IMR-90 (cell line): Measurements from ENCODE around the gene OXNAD1. TPM values are rescaled to one million over a fixed set of nuclear protein-coding genes. Genes with fewer than 3 reads are reported as not detected.
A peak's percentile ranks its signal among the peaks of the same experiment; 100 is the strongest.

Source experiments
- ATAC-seq: fragments of 200-7000 bp; cut with Tn5 transposase; 2 replicates; pipeline ENCODE4 v1.9.1; 2020; ENCODE audit warnings: low read depth, mild to moderate bottlenecking, moderate library complexity
- BruUV-seq: library from RNA; stranded (reverse); fragments of 400-500 nt; replicated peaks from 2 replicates; lab custom pipeline; 2021; lab: Mats Ljungman, UMichigan
- CTCF ChIA-PET: fragments of 300-600 bp; formaldehyde crosslinking; extraction: SDS; loops from one replicate; lab custom pipeline; 2021; ENCODE audit warnings: antibody characterized with exemption; lab: Yijun Ruan, JAX
- POLR2A ChIA-PET: fragments of 300-600 bp; sonication (Branson Sonifier 250); formaldehyde crosslinking; loops from one replicate; lab custom pipeline; 2022; ENCODE audit warnings: antibody characterized with exemption; ENCODE audit not compliant: unreplicated experiment; lab: Charles Lee
- DNase-seq: peaks from one replicate; pipeline ENCODE4 v3.0.0; 2013
- H2AFZ ChIP-seq: replicated peaks from 2 replicates; pipeline ENCODE3; 2013; ENCODE audit warnings: low read length, mild to moderate bottlenecking; ENCODE audit not compliant: poor library complexity
- H2AK5ac ChIP-seq: 2 replicates; pipeline ENCODE4 v1.6.1; 2013; ENCODE audit warnings: low read depth, low read length, inconsistent platforms
- H2AK9ac ChIP-seq: replicated peaks from 2 replicates; pipeline ENCODE3; 2013; ENCODE audit warnings: mild to moderate bottlenecking, low read depth, low read length, moderate library complexity; ENCODE audit not compliant: poor library complexity
- H2BK120ac ChIP-seq: 2 replicates; pipeline ENCODE4 v1.6.1; 2013; ENCODE audit warnings: low read depth, low read length, inconsistent platforms
- H2BK15ac ChIP-seq: 3 replicates; pipeline ENCODE4 v1.6.1; 2013; ENCODE audit warnings: low read depth, low read length, inconsistent platforms
- H2BK20ac ChIP-seq: 2 replicates; pipeline ENCODE4 v1.6.1; 2013; ENCODE audit warnings: low read depth, mild to moderate bottlenecking, inconsistent platforms, low read length, moderate library complexity
- H2BK5ac ChIP-seq: 2 replicates; pipeline ENCODE4 v1.6.1; 2013; ENCODE audit warnings: mild to moderate bottlenecking, low read depth, low read length, inconsistent platforms; ENCODE audit not compliant: poor library complexity, severe bottlenecking
- H3K14ac ChIP-seq: replicated peaks from 2 replicates; pipeline ENCODE4 v1.6.1; 2013; ENCODE audit warnings: low read depth, low read length, inconsistent platforms
- H3K18ac ChIP-seq: 2 replicates; pipeline ENCODE4 v1.6.1; 2013; ENCODE audit warnings: low read depth, low read length, control low read depth
- H3K23ac ChIP-seq: 2 replicates; pipeline ENCODE4 v1.6.1; 2013; ENCODE audit warnings: low read depth, low read length, inconsistent platforms
- H3K27ac ChIP-seq: 2 replicates; pipeline ENCODE4 v1.5.1; 2013; ENCODE audit warnings: mild to moderate bottlenecking, control low read depth, low read length; ENCODE audit not compliant: insufficient read depth
- H3K27me3 ChIP-seq: 2 replicates; pipeline ENCODE4 v1.6.1; 2013; ENCODE audit warnings: low read length; ENCODE audit not compliant: control insufficient read depth, insufficient read depth
- H3K36me3 ChIP-seq: 2 replicates; pipeline ENCODE4 v1.6.1; 2013; ENCODE audit warnings: low read length, mixed read lengths; ENCODE audit not compliant: control insufficient read depth, insufficient read depth
- H3K4ac ChIP-seq: 2 replicates; pipeline ENCODE4 v1.6.1; 2013; ENCODE audit warnings: low read depth, low read length, inconsistent platforms
- H3K4me1 ChIP-seq: 2 replicates; pipeline ENCODE4 v1.6.1; 2013; ENCODE audit warnings: low read length, mixed read lengths; ENCODE audit not compliant: control insufficient read depth, insufficient read depth
- H3K4me2 ChIP-seq: 2 replicates; pipeline ENCODE4 v1.6.1; 2013; ENCODE audit warnings: low read depth, mild to moderate bottlenecking, control low read depth, low read length, moderate library complexity
- H3K4me3 ChIP-seq: 2 replicates; pipeline ENCODE4 v1.5.1; 2013; ENCODE audit warnings: low read depth, mild to moderate bottlenecking, control low read depth, low read length, moderate library complexity; ENCODE audit not compliant: insufficient read depth
- H3K56ac ChIP-seq: 2 replicates; pipeline ENCODE4 v1.6.1; 2013; ENCODE audit warnings: low read length, inconsistent platforms; ENCODE audit not compliant: insufficient read depth; ENCODE audit errors: extremely low read depth
- H3K79me1 ChIP-seq, 2 experiments: 2 replicates each; pipeline ENCODE4 v1.6.1; 2013; ENCODE audit warnings: low read length in 2 of 2, inconsistent platforms in 1 of 2, low read depth in 1 of 2
- H3K9ac ChIP-seq: 2 replicates; pipeline ENCODE4 v1.6.1; 2013; ENCODE audit warnings: low read depth, low read length, control low read depth
- H3K9me1 ChIP-seq: 2 replicates; pipeline ENCODE4 v1.6.1; 2013; ENCODE audit warnings: low read length, inconsistent platforms; ENCODE audit not compliant: insufficient read depth
- H3K9me3 ChIP-seq: 2 replicates; pipeline ENCODE4 v1.6.1; 2013; ENCODE audit warnings: low read length; ENCODE audit not compliant: control insufficient read depth, insufficient read depth
- H4K20me1 ChIP-seq: 2 replicates; pipeline ENCODE4 v1.6.1; 2013; ENCODE audit warnings: low read length, inconsistent platforms; ENCODE audit not compliant: insufficient read depth
- H4K5ac ChIP-seq: 2 replicates; pipeline ENCODE4 v1.6.1; 2013; ENCODE audit warnings: mild to moderate bottlenecking, low read depth, low read length, control low read depth
- H4K8ac ChIP-seq, 2 experiments: 2 replicates each; pipeline ENCODE4 v1.6.1; 2013; ENCODE audit warnings: low read depth in 2 of 2, low read length in 2 of 2, control low read depth in 1 of 2, inconsistent platforms in 1 of 2
- H4K91ac ChIP-seq: 2 replicates; pipeline ENCODE4 v1.6.1; 2013; ENCODE audit warnings: low read depth, low read length, inconsistent platforms; ENCODE audit not compliant: insufficient read depth
- BHLHE40 ChIP-seq: fragments of 150-350 bp; IDR thresholded peaks from 2 replicates; pipeline ENCODE4 v1.6.1; 2016; ENCODE audit warnings: mild to moderate bottlenecking, low read depth, low read length
- CHD1 ChIP-seq: IDR thresholded peaks from 2 replicates; pipeline ENCODE4 v1.6.1; 2012; ENCODE audit warnings: low read depth, low read length, improper control_type of control experiment
- FOS ChIP-seq: fragments of 150-350 bp; IDR thresholded peaks from 2 replicates; pipeline ENCODE4 v1.6.1; 2016; ENCODE audit warnings: low read depth, low read length
- MAFK ChIP-seq: IDR thresholded peaks from 2 replicates; pipeline ENCODE4 v1.6.1; 2012; ENCODE audit warnings: low read depth, low read length, improper control_type of control experiment
- MXI1 ChIP-seq: IDR thresholded peaks from 2 replicates; pipeline ENCODE4 v1.6.1; 2012; ENCODE audit warnings: low read depth, mild to moderate bottlenecking, low read length, moderate library complexity, borderline replicate concordance
- NFE2L2 ChIP-seq: fragments of 150-350 bp; IDR thresholded peaks from 2 replicates; pipeline ENCODE4 v1.6.1; 2016; ENCODE audit warnings: low read depth, mild to moderate bottlenecking, low read length
- POLR2A ChIP-seq: IDR thresholded peaks from 2 replicates; pipeline ENCODE4 v1.6.1; 2012; ENCODE audit warnings: mild to moderate bottlenecking, low read depth, low read length
- RCOR1 ChIP-seq: IDR thresholded peaks from 2 replicates; pipeline ENCODE4 v1.6.1; 2012; ENCODE audit warnings: mild to moderate bottlenecking, low read length, improper control_type of control experiment; ENCODE audit not compliant: insufficient replicate concordance
- RFX5 ChIP-seq: IDR thresholded peaks from 2 replicates; pipeline ENCODE4 v1.8.0; 2012; ENCODE audit warnings: low read depth, mild to moderate bottlenecking, low read length, moderate library complexity
- WGBS, 2 experiments: methylation state at CpG; one replicate each; pipeline versions ENCODE4 v1.1.5 to v1.1.7; 2013; ENCODE audit warnings: missing lambda C conversion rate in 2 of 2; ENCODE audit not compliant: insufficient read length in 1 of 2; ENCODE audit errors: extremely low coverage in 2 of 2; 5-methylcytosine and 5-hydroxymethylcytosine counted together
- dilution Hi-C: fragments of 300-500 bp; cut with HindIII; formaldehyde crosslinking; loops from one replicate; pipeline ENCODE4 v1.14.3; 2018; ENCODE audit warnings: low sequenced_read_pairs; ENCODE audit not compliant: unreplicated experiment
- in situ Hi-C: fragments of 300-500 bp; cut with MboI; formaldehyde crosslinking; loops from 3 replicates; pipeline ENCODE4 v1.14.3; 2019; ENCODE audit warnings: low sequenced_read_pairs, inconsistent platforms, mixed read lengths
- intact Hi-C: fragments of 100-400 bp; cut with micrococcal nuclease; formaldehyde crosslinking; loops from 2 replicates; pipeline ENCODE4 v1.10.0; 2022
- polyA plus RNA-seq, 3 experiments: library from polyadenylated mRNA; depleted of rRNA; stranded (reverse); fragments of >200 nt; gene quantifications; 2 replicates each; pipeline ENCODE4 v1.2.3, GENCODE V29; 2012; ENCODE audit warnings: low replicate concordance in 1 of 3
- total RNA-seq: library from RNA; depleted of rRNA; stranded (reverse); fragments of >200 nt; gene quantifications from 2 replicates; pipeline ENCODE4 v1.2.3, GENCODE V29; 2012

Gene OXNAD1
- total and polyA plus RNA-seq, 2 of the 4 experiments (the other 2 are of a cell fraction), result 6.2 to 11.3 TPM

GRCh38 chr3:16326724-16327349, 61.8 kb downstream of the OXNAD1 start:
- ChIA-PET CTCF (no interaction called here), POLR2A (no interaction called here)
- DNase-seq (no peak), ATAC-seq (no peak)
- peaks cover 18% of the 10 kb centered on the region for H3K9me1 ChIP-seq
- H3K4ac ChIP-seq, result no peak overlapping the region
- no peak overlapping the region for H2BK120ac ChIP-seq
- H4K91ac ChIP-seq, result no peak overlapping the region
- H3K9ac ChIP-seq, result no peak overlapping the region
- intact Hi-C loops (no loop called here), in situ Hi-C loops (no loop called here), dilution Hi-C loops (no loop called here)
- no TSS peak for BruUV-seq
- H2BK20ac ChIP-seq, result no peak overlapping the region
- no peak overlapping the region for H2BK5ac ChIP-seq
- no peaks in the 10 kb centered on the region for H3K27me3 ChIP-seq
- TF ChIP-seq BHLHE40 (no peak), CHD1 (no peak), RCOR1 (no peak), NFE2L2 (no peak), RFX5 (no peak), FOS (no peak), MAFK (no peak), MXI1 (no peak), POLR2A (no peak)
- peaks cover 13 to 47% of the 10 kb centered on the region in 2 experiments for H3K79me1 ChIP-seq
- no peak overlapping the region for H4K8ac ChIP-seq
- H2AFZ ChIP-seq, result no peak overlapping the region
- H3K27ac ChIP-seq, result no peak overlapping the region
- no peak overlapping the region for H3K23ac ChIP-seq
- no peak overlapping the region for H3K4me3 ChIP-seq
- H4K5ac ChIP-seq, result no peak overlapping the region
- 92% methylated on average over 9 of the region's 15 CpGs; no CpG with 5 or more reads in 1 of the 2 experiments for WGBS, 2 experiments
- peaks cover 3% of the 10 kb centered on the region; the same call in 1 of the 2 replicates for H3K9me3 ChIP-seq
- no peak overlapping the region for H2AK5ac ChIP-seq
- H2BK15ac ChIP-seq, result no peak overlapping the region
- peaks cover 42% of the 10 kb centered on the region for H3K36me3 ChIP-seq
- peaks cover 6% of the 10 kb centered on the region for H3K4me1 ChIP-seq
- no peak overlapping the region for H3K18ac ChIP-seq
- peak overlapping the region; percentile 15 for H2AK9ac ChIP-seq
- no peak overlapping the region for H3K56ac ChIP-seq
- H3K14ac ChIP-seq, result no peak overlapping the region
- H4K20me1 ChIP-seq, result no peaks in the 10 kb centered on the region
- H3K4me2 ChIP-seq, result no peak overlapping the region
